ENCODE results near the gene CDK18.

The CDK18 gene

GRCh38 chr1:205525495-205526285 lies 21.2 kb downstream of the CDK18 start:
- TF ChIP-seq REST (IDR thresholded peaks at IDR 0.05; ENCODE audit: insufficient replicate concordance, low read depth), result no peak
- no peak for TF ChIP-seq POLR2AphosphoS5 (IDR thresholded peaks at IDR 0.05; ENCODE audit: low read depth)
- no peak for TF ChIP-seq SPI1 (IDR thresholded peaks at IDR 0.05; ENCODE audit: borderline replicate concordance, low read depth)
- TF ChIP-seq, protein P1, sequence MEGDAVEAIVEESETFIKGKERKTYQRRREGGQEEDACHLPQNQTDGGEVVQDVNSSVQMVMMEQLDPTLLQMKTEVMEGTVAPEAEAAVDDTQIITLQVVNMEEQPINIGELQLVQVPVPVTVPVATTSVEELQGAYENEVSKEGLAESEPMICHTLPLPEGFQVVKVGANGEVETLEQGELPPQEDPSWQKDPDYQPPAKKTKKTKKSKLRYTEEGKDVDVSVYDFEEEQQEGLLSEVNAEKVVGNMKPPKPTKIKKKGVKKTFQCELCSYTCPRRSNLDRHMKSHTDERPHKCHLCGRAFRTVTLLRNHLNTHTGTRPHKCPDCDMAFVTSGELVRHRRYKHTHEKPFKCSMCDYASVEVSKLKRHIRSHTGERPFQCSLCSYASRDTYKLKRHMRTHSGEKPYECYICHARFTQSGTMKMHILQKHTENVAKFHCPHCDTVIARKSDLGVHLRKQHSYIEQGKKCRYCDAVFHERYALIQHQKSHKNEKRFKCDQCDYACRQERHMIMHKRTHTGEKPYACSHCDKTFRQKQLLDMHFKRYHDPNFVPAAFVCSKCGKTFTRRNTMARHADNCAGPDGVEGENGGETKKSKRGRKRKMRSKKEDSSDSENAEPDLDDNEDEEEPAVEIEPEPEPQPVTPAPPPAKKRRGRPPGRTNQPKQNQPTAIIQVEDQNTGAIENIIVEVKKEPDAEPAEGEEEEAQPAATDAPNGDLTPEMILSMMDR (IDR thresholded peaks at IDR 0.05; ENCODE audit: insufficient read depth, low read length), result no peak
- no peak for TF ChIP-seq GABPA (IDR thresholded peaks at IDR 0.05; ENCODE audit: low read depth)
- H3K27ac ChIP-seq (replicated peaks), result no peak overlapping the region
- DNase-seq (ENCODE audit: low read depth in 1 of 2, low spot score in 1 of 2), result no peak
- no peak overlapping the region for H3K4me3 ChIP-seq (replicated peaks; ENCODE audit: insufficient read depth, low read length)
- peaks cover 13% of the 10 kb centered on the region for H3K27me3 ChIP-seq (ENCODE audit: insufficient read depth, poor library complexity, severe bottlenecking)

DNA sequence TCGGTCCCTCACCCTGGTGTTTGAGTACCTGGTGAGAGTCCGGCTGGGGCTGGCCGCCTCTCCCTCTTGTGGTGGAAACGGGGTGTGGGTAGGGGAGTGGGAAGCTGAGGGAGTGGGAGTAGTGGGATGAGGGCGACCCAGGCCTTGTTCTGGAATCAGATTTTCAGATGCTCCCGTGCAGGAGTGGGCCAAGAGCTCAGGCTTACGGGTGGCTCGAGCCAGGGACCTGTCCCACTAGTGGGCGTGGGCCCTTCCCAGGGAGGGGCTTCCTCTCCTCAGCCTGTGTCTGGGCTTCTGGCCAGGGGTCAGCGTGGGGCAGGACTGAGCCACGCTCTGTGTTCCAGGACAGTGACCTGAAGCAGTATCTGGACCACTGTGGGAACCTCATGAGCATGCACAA lies 22.0 kb downstream of the CDK18 start:
- DNase-seq (ENCODE audit: low read depth in 1 of 2, low spot score in 1 of 2), result no peak
- no peak overlapping the region for H3K4me3 ChIP-seq (replicated peaks; ENCODE audit: insufficient read depth, low read length)
- no peak overlapping the region for H3K27ac ChIP-seq (replicated peaks)
- TF ChIP-seq REST (IDR thresholded peaks at IDR 0.05; ENCODE audit: insufficient replicate concordance, low read depth), result no peak
- TF ChIP-seq POLR2AphosphoS5 (IDR thresholded peaks at IDR 0.05; ENCODE audit: low read depth), result no peak
- no peak for TF ChIP-seq GABPA (IDR thresholded peaks at IDR 0.05; ENCODE audit: low read depth)
- TF ChIP-seq, protein P1 (IDR thresholded peaks at IDR 0.05; ENCODE audit: insufficient read depth, low read length), result no peak
- TF ChIP-seq SPI1 (IDR thresholded peaks at IDR 0.05; ENCODE audit: borderline replicate concordance, low read depth), result no peak
- peaks cover 13% of the 10 kb centered on the region for H3K27me3 ChIP-seq (ENCODE audit: insufficient read depth, poor library complexity, severe bottlenecking)

DNA sequence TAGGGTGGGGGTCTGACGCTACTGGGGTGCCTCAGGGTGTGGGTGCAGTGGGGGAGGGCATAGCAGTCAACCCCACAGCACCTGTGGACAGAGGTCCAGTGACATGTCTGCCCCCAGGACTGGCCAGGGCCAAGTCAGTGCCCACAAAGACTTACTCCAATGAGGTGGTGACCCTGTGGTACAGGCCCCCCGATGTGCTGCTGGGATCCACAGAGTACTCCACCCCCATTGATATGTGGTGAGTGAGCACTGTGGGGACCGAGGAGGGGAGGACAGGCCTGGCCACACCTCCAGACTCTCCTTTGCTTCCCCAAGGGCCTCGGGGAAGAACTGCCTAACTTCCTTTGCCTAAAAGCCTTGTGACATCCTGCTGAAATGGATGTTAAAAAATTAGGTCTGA lies 23.5 kb downstream of the CDK18 start:
- peaks cover 13% of the 10 kb centered on the region for H3K27me3 ChIP-seq (ENCODE audit: insufficient read depth, poor library complexity, severe bottlenecking)

More for the DNA sequence above, 23.5 kb downstream of the CDK18 start:
- no peak overlapping the region for H3K27ac ChIP-seq (replicated peaks)
- H3K4me3 ChIP-seq (replicated peaks; ENCODE audit: insufficient read depth, low read length), result no peak overlapping the region
- DNase-seq (ENCODE audit: low read depth in 1 of 2, low spot score in 1 of 2), result no peak
- TF ChIP-seq REST (IDR thresholded peaks at IDR 0.05; ENCODE audit: insufficient replicate concordance, low read depth) (no peak), SPI1 (IDR thresholded peaks at IDR 0.05; ENCODE audit: borderline replicate concordance, low read depth) (no peak), POLR2AphosphoS5 (IDR thresholded peaks at IDR 0.05; ENCODE audit: low read depth) (no peak), GABPA (IDR thresholded peaks at IDR 0.05; ENCODE audit: low read depth) (no peak)
- TF ChIP-seq, protein P1 (IDR thresholded peaks at IDR 0.05; ENCODE audit: insufficient read depth, low read length), result no peak
